22Rv1 (cell line): Measurements from ENCODE around the gene KRT81.

Source experiments
- ZFX ChIP-seq: fragments of 450-650 bp; IDR thresholded peaks from 2 replicates; pipeline ENCODE4 v1.6.1; 2017; ENCODE audit warnings: antibody characterized with exemption, borderline replicate concordance
- TF ChIP-seq, protein P1 (sequence below): fragments of 450-650 bp; IDR thresholded peaks from 2 replicates; pipeline ENCODE4 v1.5.1; 2017; ENCODE audit warnings: mild to moderate bottlenecking

GRCh38 chr12:52249511-52250047 is 41.8 kb downstream of the KRT81 start:
- TF ChIP-seq, protein P1, sequence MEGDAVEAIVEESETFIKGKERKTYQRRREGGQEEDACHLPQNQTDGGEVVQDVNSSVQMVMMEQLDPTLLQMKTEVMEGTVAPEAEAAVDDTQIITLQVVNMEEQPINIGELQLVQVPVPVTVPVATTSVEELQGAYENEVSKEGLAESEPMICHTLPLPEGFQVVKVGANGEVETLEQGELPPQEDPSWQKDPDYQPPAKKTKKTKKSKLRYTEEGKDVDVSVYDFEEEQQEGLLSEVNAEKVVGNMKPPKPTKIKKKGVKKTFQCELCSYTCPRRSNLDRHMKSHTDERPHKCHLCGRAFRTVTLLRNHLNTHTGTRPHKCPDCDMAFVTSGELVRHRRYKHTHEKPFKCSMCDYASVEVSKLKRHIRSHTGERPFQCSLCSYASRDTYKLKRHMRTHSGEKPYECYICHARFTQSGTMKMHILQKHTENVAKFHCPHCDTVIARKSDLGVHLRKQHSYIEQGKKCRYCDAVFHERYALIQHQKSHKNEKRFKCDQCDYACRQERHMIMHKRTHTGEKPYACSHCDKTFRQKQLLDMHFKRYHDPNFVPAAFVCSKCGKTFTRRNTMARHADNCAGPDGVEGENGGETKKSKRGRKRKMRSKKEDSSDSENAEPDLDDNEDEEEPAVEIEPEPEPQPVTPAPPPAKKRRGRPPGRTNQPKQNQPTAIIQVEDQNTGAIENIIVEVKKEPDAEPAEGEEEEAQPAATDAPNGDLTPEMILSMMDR: no peak
- TF ChIP-seq ZFX: no peak
